Central memory CD8-positive, alpha-beta T cell (primary cell): ENCODE measurements around the gene MACROD1.

Source experiments
- ATAC-seq: fragments of 150-1000 bp; cut with Tn5 transposase; replicated peaks from 2 replicates; pipeline ENCODE4 v1.10.0; 2022; ENCODE audit warnings: mild to moderate bottlenecking, moderate FRiP score, moderate number of reproducible peaks; ENCODE audit not compliant: poor library complexity, severe bottlenecking; ENCODE audit errors: extremely low read depth
- DNase-seq, 2 donors: peaks; one replicate each; pipeline ENCODE4 v3.0.0; 2021; ENCODE audit warnings: low spot score in 2 of 2
- H3K27ac Mint-ChIP-seq: one replicate; pipeline ENCODE4 v1.8.0; 2022; ENCODE audit warnings: low read depth, mild to moderate bottlenecking, moderate library complexity, mixed read lengths
- H3K27me3 Mint-ChIP-seq: one replicate; pipeline ENCODE4 v1.8.0; 2022; ENCODE audit warnings: mixed read lengths
- H3K36me3 Mint-ChIP-seq: one replicate; pipeline ENCODE4 v1.8.0; 2022; ENCODE audit warnings: mild to moderate bottlenecking, moderate library complexity, mixed read lengths; ENCODE audit not compliant: insufficient read depth
- H3K4me1 Mint-ChIP-seq: one replicate; pipeline ENCODE4 v1.8.0; 2022; ENCODE audit warnings: mixed read lengths
- H3K4me3 Mint-ChIP-seq: one replicate; pipeline ENCODE4 v1.8.0; 2022; ENCODE audit warnings: mild to moderate bottlenecking, moderate library complexity, mixed read lengths
- H3K9me3 Mint-ChIP-seq: one replicate; pipeline ENCODE4 v1.8.0; 2022; ENCODE audit warnings: mixed read lengths

Gene MACROD1

GRCh38 chr11:64008914-64009633, 156.8 kb downstream of the MACROD1 start:
- Mint-ChIP-seq H3K9me3 (peaks cover 8% of the 10 kb centered on the region), H3K4me1 (peaks cover 20% of the 10 kb centered on the region), H3K36me3 (peaks cover 4% of the 10 kb centered on the region), H3K27me3 (peaks cover 37% of the 10 kb centered on the region), H3K27ac (no peak overlapping the region), H3K4me3 (no peak overlapping the region)
- DNase-seq (no peak), ATAC-seq (no peak)

- peaks cover 20% of the 10 kb centered on the region for H3K4me1 Mint-ChIP-seq
- H3K36me3 Mint-ChIP-seq, result peaks cover 4% of the 10 kb centered on the region
- no peak for ATAC-seq
- no peak for DNase-seq
- H3K27ac Mint-ChIP-seq, result peak overlapping the region; percentile 71
- peak overlapping the region; percentile 31 for H3K4me3 Mint-ChIP-seq
- peaks cover 8% of the 10 kb centered on the region for H3K9me3 Mint-ChIP-seq
- peaks cover 37% of the 10 kb centered on the region for H3K27me3 Mint-ChIP-seq
Measured at GRCh38 chr11:64008283-64008913, 157.5 kb downstream of the MACROD1 start.

- H3K4me3 Mint-ChIP-seq, result peak overlapping the region; percentile 41
Measured at GRCh38 chr11:64007629-64008282, 158.2 kb downstream of the MACROD1 start.

GRCh38 chr11:64007160-64007628, 158.7 kb downstream of the MACROD1 start:
- Mint-ChIP-seq H3K9me3 (peaks cover 8% of the 10 kb centered on the region), H3K36me3 (peaks cover 4% of the 10 kb centered on the region), H3K27me3 (peaks cover 37% of the 10 kb centered on the region), H3K27ac (no peak overlapping the region), H3K4me3 (peak overlapping the region; percentile 41), H3K4me1 (peaks cover 20% of the 10 kb centered on the region)
- no peak for ATAC-seq
- no peak for DNase-seq

More at GRCh38 chr11:64007629-64008282, 158.2 kb downstream of the MACROD1 start:
- H3K27me3 Mint-ChIP-seq, result peaks cover 37% of the 10 kb centered on the region
- H3K4me1 Mint-ChIP-seq, result peaks cover 20% of the 10 kb centered on the region
- no peak for ATAC-seq
- H3K27ac Mint-ChIP-seq, result peak overlapping the region; percentile 71
- peaks cover 8% of the 10 kb centered on the region for H3K9me3 Mint-ChIP-seq
- H3K36me3 Mint-ChIP-seq, result peaks cover 4% of the 10 kb centered on the region
- no peak for DNase-seq

- no peak overlapping the region for H3K27ac Mint-ChIP-seq
- peaks cover 37% of the 10 kb centered on the region for H3K27me3 Mint-ChIP-seq
- no peak overlapping the region for H3K4me3 Mint-ChIP-seq
- peaks cover 4% of the 10 kb centered on the region for H3K36me3 Mint-ChIP-seq
- peaks cover 8% of the 10 kb centered on the region for H3K9me3 Mint-ChIP-seq
- peaks cover 20% of the 10 kb centered on the region for H3K4me1 Mint-ChIP-seq
- ATAC-seq (no peak), DNase-seq (no peak)
Measured at GRCh38 chr11:64006398-64006797, 159.5 kb downstream of the MACROD1 start.

- DNase-seq (no peak), ATAC-seq (no peak)
- no peak overlapping the region for H3K4me3 Mint-ChIP-seq
- peaks cover 4% of the 10 kb centered on the region for H3K36me3 Mint-ChIP-seq
- H3K9me3 Mint-ChIP-seq, result peaks cover 6% of the 10 kb centered on the region
- no peak overlapping the region for H3K27ac Mint-ChIP-seq
- peaks cover 37% of the 10 kb centered on the region for H3K27me3 Mint-ChIP-seq
- H3K4me1 Mint-ChIP-seq, result peaks cover 20% of the 10 kb centered on the region
Measured at GRCh38 chr11:64005691-64006090, 160.2 kb downstream of the MACROD1 start.

- Mint-ChIP-seq H3K9me3 (no peaks in the 10 kb centered on the region), H3K4me1 (peaks cover 20% of the 10 kb centered on the region), H3K27ac (no peak overlapping the region), H3K36me3 (peaks cover 1% of the 10 kb centered on the region), H3K4me3 (no peak overlapping the region), H3K27me3 (peaks cover 37% of the 10 kb centered on the region)
- DNase-seq, result no peak
- ATAC-seq, result no peak
Measured at GRCh38 chr11:64004590-64004984, 161.3 kb downstream of the MACROD1 start.

- Mint-ChIP-seq H3K9me3 (no peaks in the 10 kb centered on the region), H3K4me1 (peaks cover 20% of the 10 kb centered on the region), H3K36me3 (peaks cover 2% of the 10 kb centered on the region), H3K27ac (no peak overlapping the region), H3K4me3 (no peak overlapping the region), H3K27me3 (peaks cover 37% of the 10 kb centered on the region)
- ATAC-seq (no peak), DNase-seq (no peak)
Measured at GRCh38 chr11:64003807-64004589, 161.9 kb downstream of the MACROD1 start.

GRCh38 chr11:64001484-64002420, 164.2 kb downstream of the MACROD1 start:
- Mint-ChIP-seq H3K4me3 (peak overlapping the region; percentile 65), H3K9me3 (no peaks in the 10 kb centered on the region), H3K27me3 (peaks cover 16% of the 10 kb centered on the region), H3K36me3 (peaks cover 15% of the 10 kb centered on the region), H3K27ac (no peak overlapping the region), H3K4me1 (peaks cover 22% of the 10 kb centered on the region)
- ATAC-seq (no peak), DNase-seq (no peak)

GRCh38 chr11:64000740-64001483, 165.0 kb downstream of the MACROD1 start:
- Mint-ChIP-seq H3K27ac (no peak overlapping the region), H3K4me1 (peaks cover 18% of the 10 kb centered on the region), H3K4me3 (peak overlapping the region; percentile 65), H3K27me3 (peaks cover 8% of the 10 kb centered on the region), H3K36me3 (peaks cover 16% of the 10 kb centered on the region), H3K9me3 (no peaks in the 10 kb centered on the region)
- ATAC-seq, result no peak
- no peak for DNase-seq
